Esophagus muscularis mucosa (tissue), 4 donors: Measurements from ENCODE around the gene CNTLN. TPM values are rescaled to one million over a fixed set of nuclear protein-coding genes. Genes with fewer than 3 reads are reported as not detected.
"Not testable (repeated sequence)": the region's sequence is repeated elsewhere in the genome, so short reads cannot be mapped to it uniquely, and the experiment has no call there.

Experiments used
- DNase-seq: peaks from one replicate; pipeline ENCODE4 v3.0.0-alpha.2; 2017; ENCODE audit errors: extremely low spot score
- H3K27ac ChIP-seq, 4 donors: fragments of 200-600 bp; sonication (generic); replicated peaks in 1 of 4; 1 replicate in 3 of 4; 2 replicates in 1 of 4; pipeline ENCODE4 v1.5.1; 2016 to 2019; ENCODE audit warnings: mild to moderate bottlenecking in 1 of 4
- H3K27me3 ChIP-seq, 4 donors: fragments of 200-600 bp; sonication (generic); one replicate each; pipeline versions ENCODE4 v1.5.1 to v1.6.0; 2016 to 2019
- H3K36me3 ChIP-seq, 4 donors: fragments of 200-600 bp; sonication (generic); one replicate each; pipeline ENCODE4 v1.5.1; 2016 to 2019
- H3K4me1 ChIP-seq, 4 donors: fragments of 200-600 bp; sonication (generic); one replicate each; pipeline ENCODE4 v1.5.1; 2016 to 2019
- H3K4me3 ChIP-seq, 4 donors: fragments of 200-600 bp; sonication (generic); 1 replicate in 2 of 4; 2 replicates in 2 of 4; pipeline ENCODE4 v1.5.1; 2016 to 2019; ENCODE audit warnings: mild to moderate bottlenecking in 4 of 4, moderate library complexity in 1 of 4
- H3K9me3 ChIP-seq, 4 donors: fragments of 200-600 bp; sonication (generic); 1 replicate in 3 of 4; 2 replicates in 1 of 4; pipeline ENCODE4 v1.5.1; 2016 to 2019
- CTCF ChIP-seq, 3 experiments: fragments of 200-600 bp in 2 of 3; fragments of 450-650 bp in 1 of 3; sonication (generic) in 2 of 3; IDR thresholded peaks; one replicate each; pipeline ENCODE4 v1.5.1; 2017 to 2019; ENCODE audit warnings: antibody characterized with exemption in 3 of 3, mild to moderate bottlenecking in 2 of 3, moderate library complexity in 1 of 3
- EP300 ChIP-seq: sonication (generic); formaldehyde crosslinking; IDR thresholded peaks from one replicate; pipeline ENCODE4 v1.6.1; 2017; ENCODE audit warnings: antibody characterized with exemption
- POLR2A ChIP-seq: fragments of 450-650 bp; IDR thresholded peaks from one replicate; pipeline ENCODE4 v1.6.1; 2017; ENCODE audit warnings: antibody characterized with exemption, moderate library complexity, mild to moderate bottlenecking, low read depth
- POLR2AphosphoS5 ChIP-seq, 2 donors: sonication (generic); formaldehyde crosslinking; IDR thresholded peaks; one replicate each; pipeline ENCODE4 v1.6.1; 2017; ENCODE audit warnings: antibody characterized with exemption in 2 of 2
- WGBS: methylation state at CpG from one replicate; pipeline ENCODE4 v1.1.5; 2018; 5-methylcytosine and 5-hydroxymethylcytosine counted together
- intact Hi-C: fragments of 100-400 bp; cut with DNase I; formaldehyde crosslinking; loops from one replicate; pipeline ENCODE4 v1.15.1; 2023
- total RNA-seq, 4 donors: library from RNA; depleted of rRNA; stranded (reverse); fragments of >200 nt; gene quantifications; one replicate each; pipeline versions ENCODE4 v1.1.0 to v1.2.1, GENCODE V29; 2016

CNTLN gene
- total RNA-seq, 4 donors from 2014 or later = 9.4 to 14.1 (median 12.0) TPM

- Histone ChIP-seq H3K4me1 (no peaks in the 10 kb centered on the region), H3K27ac (no peak overlapping the region), H3K27me3 (no peaks in the 10 kb centered on the region), H3K9me3 (peaks cover 0 to 7% (median 0%) of the 10 kb centered on the region in 4 donors), H3K4me3 (no peak overlapping the region), H3K36me3 (no peaks in the 10 kb centered on the region)
- TF ChIP-seq POLR2A = no peak
- TF ChIP-seq EP300 = no peak
- no peak for DNase-seq
- intact Hi-C loops = no loop called here
These were observed 31.5 kb downstream of the CNTLN start for GRCh38 chr9:17166346-17166745.

GRCh38 chr9:17171309-17172094 is 36.7 kb downstream of the CNTLN start:
- Histone ChIP-seq H3K27ac (no peak overlapping the region), H3K4me1 (no peaks in the 10 kb centered on the region), H3K4me3 (no peak overlapping the region), H3K36me3 (no peaks in the 10 kb centered on the region), H3K9me3 (peaks cover 0 to 7% (median 0%) of the 10 kb centered on the region in 4 donors), H3K27me3 (no peaks in the 10 kb centered on the region)
- TF ChIP-seq POLR2AphosphoS5 (IDR thresholded peaks at IDR 0.05) (no peak), CTCF (IDR thresholded peaks at IDR 0.05) (no peak)
- no peak for DNase-seq
- intact Hi-C loops = no loop called here
- 76% methylated on average over 4 of the region's 5 CpGs for WGBS

GRCh38 chr9:17177496-17177895 is 42.7 kb downstream of the CNTLN start:
- WGBS = 96% methylated on average over 15 of the region's 15 CpGs
- H3K27ac ChIP-seq, H3K9me3 ChIP-seq, H3K27me3 ChIP-seq, H3K4me3 ChIP-seq, intact Hi-C loops, DNase-seq, H3K4me1 ChIP-seq, H3K36me3 ChIP-seq: not testable (repeated sequence)

GRCh38 chr9:17185481-17186029 is 50.7 kb downstream of the CNTLN start:
- TF ChIP-seq EP300 (no peak), POLR2A (no peak), POLR2AphosphoS5 (IDR thresholded peaks at IDR 0.05) (no peak), CTCF (IDR thresholded peaks at IDR 0.05) (no peak)
- DNase-seq = no peak
- H3K9me3 ChIP-seq = no peaks in the 10 kb centered on the region
- H3K27me3 ChIP-seq = no peaks in the 10 kb centered on the region
- WGBS = 89% methylated on average over 3 of the region's 3 CpGs
- no peak overlapping the region for H3K4me3 ChIP-seq
- H3K27ac ChIP-seq = no peak overlapping the region
- intact Hi-C loops = no loop called here
- H3K36me3 ChIP-seq = no peaks in the 10 kb centered on the region
- peaks cover 0 to 6% (median 0%) of the 10 kb centered on the region in 4 donors for H3K4me1 ChIP-seq

GRCh38 chr9:17191082-17191481 is 56.2 kb downstream of the CNTLN start:
- no peak for DNase-seq
- no peak overlapping the region for H3K27ac ChIP-seq
- H3K27me3 ChIP-seq = no peaks in the 10 kb centered on the region
- intact Hi-C loops = no loop called here
- H3K36me3 ChIP-seq = no peaks in the 10 kb centered on the region
- H3K9me3 ChIP-seq = no peaks in the 10 kb centered on the region
- H3K4me3 ChIP-seq = no peak overlapping the region
- no peaks in the 10 kb centered on the region for H3K4me1 ChIP-seq
- no peak for TF ChIP-seq EP300
- no peak for TF ChIP-seq POLR2AphosphoS5 (IDR thresholded peaks at IDR 0.05)
- TF ChIP-seq POLR2A = no peak
- no peak for TF ChIP-seq CTCF (IDR thresholded peaks at IDR 0.05)
